DMS 273 (cell line): ENCODE measurements around the gene ZSCAN32.

ENCODE experiments used
- DNase-seq: peaks from one replicate; lab custom pipeline; 2025; ENCODE audit not compliant: unreplicated experiment; lab: John Stamatoyannopoulos, UW

ZSCAN32 gene

DNA sequence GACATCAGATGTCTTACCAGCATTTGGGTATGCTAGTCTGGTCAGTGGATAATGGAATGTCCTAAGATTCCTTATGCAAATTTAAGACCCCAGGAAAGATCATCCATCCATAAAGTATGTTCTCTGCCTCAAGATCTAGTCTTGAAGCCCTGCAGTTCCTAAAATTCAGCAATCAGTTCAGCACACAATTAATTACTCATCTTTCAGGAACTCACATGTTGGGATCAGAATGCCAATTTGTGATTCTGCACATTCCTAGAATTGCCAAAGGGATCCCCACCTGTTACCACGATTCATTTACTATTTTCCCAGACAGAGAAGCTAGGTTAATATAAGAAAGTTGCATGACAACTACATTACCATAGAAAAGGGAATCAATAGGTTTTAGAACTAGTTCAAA, 41.9 kb downstream of the ZSCAN32 start:
- no peak for DNase-seq

DNA sequence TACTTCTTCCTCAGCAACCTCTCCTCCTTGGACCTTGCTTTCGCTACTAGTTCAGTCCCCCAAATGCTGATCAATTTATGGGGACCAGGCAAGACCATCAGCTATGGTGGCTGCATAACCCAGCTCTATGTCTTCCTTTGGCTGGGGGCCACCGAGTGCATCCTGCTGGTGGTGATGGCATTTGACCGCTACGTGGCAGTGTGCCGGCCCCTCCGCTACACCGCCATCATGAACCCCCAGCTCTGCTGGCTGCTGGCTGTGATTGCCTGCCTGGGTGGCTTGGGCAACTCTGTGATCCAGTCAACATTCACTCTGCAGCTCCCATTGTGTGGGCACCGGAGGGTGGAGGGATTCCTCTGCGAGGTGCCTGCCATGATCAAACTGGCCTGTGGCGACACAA, 44.7 kb downstream of the ZSCAN32 start:
- DNase-seq, result no peak

DNA sequence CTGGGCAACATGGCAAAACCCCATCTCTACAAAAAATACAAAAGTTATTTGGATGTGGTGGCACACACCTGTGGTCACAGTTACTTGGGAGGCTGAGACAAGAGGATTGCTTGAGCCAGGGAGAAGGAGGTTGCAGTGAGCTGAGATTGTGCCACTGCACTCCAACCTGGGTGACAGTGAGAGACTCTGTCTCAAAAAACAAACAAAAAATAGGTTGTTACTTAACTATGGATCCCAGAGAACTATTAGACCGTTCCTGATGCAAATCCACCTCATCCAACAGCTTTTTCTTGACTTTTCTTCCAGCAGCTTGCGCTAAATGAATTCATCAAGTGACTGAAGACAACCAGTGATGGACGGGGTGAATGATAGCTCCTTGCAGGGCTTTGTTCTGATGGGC, 45.2 kb downstream of the ZSCAN32 start, which contains the start of gene OR2C1:
Gene OR2C1 (plus strand): TSS at position 301 of the 400 bp plus-strand sequence. CDS start 52 bp downstream, at position 353.
- DNase-seq, result no peak

DNA sequence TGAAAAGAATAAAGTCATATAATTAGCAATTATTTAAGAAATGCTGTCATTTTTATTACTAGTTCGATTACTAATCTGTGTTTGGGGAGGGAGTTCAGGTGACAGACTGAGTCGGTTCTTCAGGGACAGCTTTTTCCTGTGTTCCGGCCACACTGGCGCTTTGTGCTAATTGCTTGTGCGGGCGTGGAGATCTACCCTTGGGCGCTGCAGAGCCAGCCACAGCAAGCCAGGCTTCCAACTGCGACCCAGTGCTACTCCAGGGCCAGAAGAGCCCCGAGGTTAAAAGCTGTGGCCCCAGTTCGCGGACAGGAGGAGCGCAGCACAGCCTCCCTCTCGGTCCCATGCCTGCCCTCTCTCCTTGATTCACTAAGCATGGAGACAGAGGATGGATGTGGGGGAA, 51.6 kb downstream of the ZSCAN32 start:
- DNase-seq, result no peak

DNA sequence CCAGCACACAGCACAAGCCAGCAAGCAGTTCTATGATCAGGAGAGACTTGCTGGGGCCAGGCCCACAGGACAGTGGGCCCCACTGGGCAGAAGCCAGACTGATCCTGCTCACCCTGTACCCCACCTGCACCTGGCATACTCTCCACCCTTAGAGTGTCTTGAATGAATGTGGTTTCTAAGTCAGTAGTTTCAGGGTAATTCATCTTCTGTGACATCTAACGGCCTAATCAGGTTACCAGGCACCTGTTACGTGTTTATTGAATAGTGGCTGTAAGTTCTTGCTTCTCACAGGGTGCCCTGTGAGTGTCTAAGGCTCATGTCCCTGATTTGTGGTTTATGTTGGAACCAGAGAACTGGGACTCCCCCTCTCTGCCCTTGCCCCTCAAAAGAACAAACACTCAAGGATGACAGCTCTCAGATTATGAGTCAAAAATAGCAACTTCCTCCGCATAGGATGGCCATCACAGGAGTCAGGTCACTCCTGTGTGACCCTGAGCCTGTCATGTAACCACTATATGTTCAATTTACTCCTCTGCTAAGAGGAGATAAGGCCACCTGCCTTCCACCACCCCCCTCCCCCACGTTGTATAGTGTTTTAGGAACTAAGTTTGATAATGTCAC, 52.1 kb downstream of the ZSCAN32 start:
- DNase-seq, result no peak

DNA sequence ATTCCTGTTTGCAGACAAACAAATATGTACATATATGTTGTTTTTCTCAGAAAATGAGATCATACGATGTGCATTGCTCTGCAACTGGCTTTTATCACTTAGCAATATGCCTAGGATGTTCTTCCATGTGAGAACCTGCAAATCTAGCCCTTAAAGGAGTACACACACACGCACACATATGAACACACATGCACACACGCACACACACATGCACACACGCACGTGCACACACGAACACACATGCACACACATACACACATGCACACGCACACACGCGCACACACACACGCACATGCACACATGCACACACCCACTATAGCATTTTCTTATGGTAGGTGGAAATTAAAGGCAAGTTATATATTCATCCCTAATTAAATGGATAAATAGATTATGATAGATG, 53.2 kb downstream of the ZSCAN32 start:
- DNase-seq, result no peak

DNA sequence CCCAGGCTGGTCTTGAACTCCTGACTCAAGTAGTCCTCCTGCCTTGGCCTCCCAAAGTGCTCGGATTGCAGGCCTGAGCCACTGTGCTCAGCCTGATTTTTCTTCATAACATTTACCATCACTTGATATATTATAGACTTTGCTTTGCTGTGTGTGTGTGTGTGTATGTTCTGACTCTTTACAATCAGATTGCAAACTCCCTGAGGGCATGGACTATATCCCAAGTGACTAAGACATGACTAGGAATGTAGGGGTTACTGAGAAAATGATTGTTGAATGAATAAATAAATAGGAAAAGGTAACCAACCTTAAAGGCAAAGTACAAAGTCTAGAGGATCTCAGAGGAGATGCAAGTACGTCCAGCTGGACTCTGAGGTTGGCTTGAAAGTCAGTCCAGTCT, 54.8 kb downstream of the ZSCAN32 start:
- DNase-seq, result no peak
